K562 (cell line): ENCODE measurements around the gene ATRAID. TPM values are rescaled to one million over a fixed set of nuclear protein-coding genes. Genes with fewer than 3 reads are reported as not detected.

Source experiments
- ATAC-seq: fragments of 200-7000 bp; cut with Tn5 transposase; 3 replicates; pipeline ENCODE4 v1.9.1; 2020; ENCODE audit warnings: moderate library complexity
- BruUV-seq: library from RNA; stranded (reverse); fragments of 400-500 nt; replicated peaks from 2 replicates; lab custom pipeline; 2021; lab: Mats Ljungman, UMichigan
- CTCF ChIA-PET: fragments of 300-600 bp; formaldehyde crosslinking; extraction: SDS; loops from one replicate; lab custom pipeline; 2021; ENCODE audit warnings: low intra/inter-chr PET ratio; lab: Yijun Ruan, JAX
- POLR2A ChIA-PET: fragments of 300-600, 350-650 bp; sonication (Branson Sonifier 250); formaldehyde crosslinking; extraction: SDS; loops from one replicate; lab custom pipeline; 2021; ENCODE audit warnings: antibody characterized with exemption, inconsistent platforms; lab: Yijun Ruan, JAX
- DNase-seq, 4 experiments: peaks; one replicate each; pipeline versions ENCODE4 v3.0.0 to v3.0.0-alpha.2; 2011 to 2018; ENCODE audit warnings: low spot score in 3 of 4, mixed read lengths in 3 of 4; ENCODE audit errors: extremely low read depth in 1 of 4
- FAIRE-seq: peaks from 2 replicates; lab custom pipeline; 2011; peaks lifted over from hg19 to GRCh38; lab: Jason Lieb, UNC
- H2AFZ ChIP-seq: 2 replicates; pipeline ENCODE4 v1.6.0; 2011; ENCODE audit warnings: low read depth, low read length, control low read depth, inconsistent platforms
- H3K27ac ChIP-seq: fragments of 200-600 bp; 3 replicates; pipeline ENCODE4 v1.8.0; 2011; ENCODE audit warnings: low read depth, mild to moderate bottlenecking, control low read depth, inconsistent platforms, low read length, moderate library complexity, mixed read lengths; ENCODE audit errors: extremely low read depth
- H3K27me3 ChIP-seq, 2 experiments: fragments of 300-600 bp in 1 of 2; 2 replicates in 1 of 2; 3 replicates in 1 of 2; pipeline versions ENCODE4 v1.6.0 to v1.8.0; 2011; ENCODE audit warnings: inconsistent platforms in 2 of 2, low read length in 2 of 2, mild to moderate bottlenecking in 1 of 2, mixed read lengths in 1 of 2, moderate library complexity in 1 of 2; ENCODE audit not compliant: control insufficient read depth in 2 of 2, insufficient read depth in 2 of 2
- H3K36me3 ChIP-seq: fragments of 300-600 bp; 3 replicates; pipeline ENCODE4 v1.8.0; 2011; ENCODE audit warnings: mild to moderate bottlenecking, low read length, inconsistent platforms; ENCODE audit not compliant: control insufficient read depth, insufficient read depth
- H3K4me1 ChIP-seq, 2 experiments: fragments of 200-600 bp in 1 of 2; replicated peaks in 1 of 2; 2 replicates in 1 of 2; 3 replicates in 1 of 2; pipeline versions ENCODE4 v1.5.1 to v1.8.0; 2011; ENCODE audit warnings: inconsistent platforms in 2 of 2, low read length in 2 of 2, mild to moderate bottlenecking in 1 of 2, mixed read lengths in 1 of 2, moderate library complexity in 1 of 2; ENCODE audit not compliant: control insufficient read depth in 2 of 2, insufficient read depth in 2 of 2
- H3K4me2 ChIP-seq: 2 replicates; pipeline ENCODE4 v1.6.1; 2011; ENCODE audit warnings: low read length, control low read depth, inconsistent platforms, mixed read lengths; ENCODE audit not compliant: insufficient read depth
- H3K4me3 ChIP-seq: fragments of 200-600 bp; sonication (generic), shearing (Covaris generic); 2 replicates; pipeline ENCODE4 v1.5.1; 2016; ENCODE audit warnings: control low read depth, inconsistent platforms
- H3K79me2 ChIP-seq: fragments of 200-600 bp; 3 replicates; pipeline ENCODE4 v1.8.0; 2011; ENCODE audit warnings: low read length, inconsistent platforms; ENCODE audit not compliant: control insufficient read depth, insufficient read depth
- H3K9ac ChIP-seq, 2 experiments: 2 replicates each; pipeline versions ENCODE4 v1.6.0 to v1.6.1; 2011; ENCODE audit warnings: low read depth in 2 of 2, low read length in 2 of 2, control low read depth in 1 of 2, inconsistent platforms in 1 of 2, mild to moderate bottlenecking in 1 of 2, mixed read lengths in 1 of 2; ENCODE audit not compliant: insufficient read depth in 1 of 2
- H3K9me1 ChIP-seq: one replicate; pipeline ENCODE4 v1.6.0; 2011; ENCODE audit warnings: inconsistent platforms, mild to moderate bottlenecking, low read length, moderate library complexity; ENCODE audit not compliant: control insufficient read depth, insufficient read depth
- H3K9me3 ChIP-seq: replicated peaks from 2 replicates; pipeline ENCODE4 v1.5.1; 2011; ENCODE audit warnings: low read depth, low read length, inconsistent platforms; ENCODE audit not compliant: control insufficient read depth, insufficient read depth
- H4K20me1 ChIP-seq: replicated peaks from 2 replicates; pipeline ENCODE4 v1.6.1; 2011; ENCODE audit warnings: low read length, inconsistent platforms, mixed read lengths; ENCODE audit not compliant: control insufficient read depth, insufficient read depth
- CEBPB ChIP-seq: fragments of 450-650 bp; IDR thresholded peaks from 2 replicates; pipeline ENCODE4 v1.6.1; 2016; ENCODE audit warnings: missing genetic modification characterization, missing compliant biosample characterization
- CSDE1 ChIP-seq, 2 experiments: fragments of 450-650 bp; IDR thresholded peaks; 2 replicates each; pipeline ENCODE4 v1.6.1; 2016; ENCODE audit warnings: mild to moderate bottlenecking in 1 of 2
- DMBX1 ChIP-seq: fragments of 250-450 bp; sonication (Bioruptor Pico); IDR thresholded peaks from 2 replicates; pipeline ENCODE4 v1.8.0; 2022; ENCODE audit warnings: inconsistent platforms, mild to moderate bottlenecking, moderate library complexity, borderline replicate concordance
- E2F3 ChIP-seq: fragments of 250-450 bp; sonication (Bioruptor Pico); IDR thresholded peaks from 2 replicates; pipeline ENCODE4 v1.4.0; 2020; ENCODE audit warnings: mild to moderate bottlenecking
- GABPB1 ChIP-seq: sonication (generic); formaldehyde crosslinking; IDR thresholded peaks from 2 replicates; pipeline ENCODE4 v1.8.0; 2022; ENCODE audit warnings: mild to moderate bottlenecking, missing genetic modification reagents
- MAFK ChIP-seq: IDR thresholded peaks from 2 replicates; pipeline ENCODE4 v1.6.1; 2011; ENCODE audit warnings: low read length, improper control_type of control experiment
- MCM5 ChIP-seq: fragments of 450-650 bp; IDR thresholded peaks from 2 replicates; pipeline ENCODE4 v1.6.1; 2016; ENCODE audit warnings: low read depth
- NFE2L1 ChIP-seq: fragments of 450-650 bp; IDR thresholded peaks from 2 replicates; pipeline ENCODE4 v1.6.1; 2016; ENCODE audit warnings: missing genetic modification characterization, low read depth, mild to moderate bottlenecking, missing compliant biosample characterization, moderate library complexity, borderline replicate concordance
- PTRF ChIP-seq: fragments of 450-650 bp; IDR thresholded peaks from 2 replicates; pipeline ENCODE4 v1.6.1; 2016; ENCODE audit warnings: mild to moderate bottlenecking, missing genetic modification characterization, missing compliant biosample characterization
- SMAD3 ChIP-seq: fragments of 450-650 bp; formaldehyde crosslinking; conservative IDR thresholded peaks from 2 replicates; pipeline ENCODE4 v1.4.0; 2020; ENCODE audit warnings: mild to moderate bottlenecking
- ZNF197 ChIP-seq: fragments of 200-800 bp; sonication (Bioruptor generic); IDR thresholded peaks from 2 replicates; pipeline ENCODE4 v1.6.1; 2016; ENCODE audit warnings: low read depth, missing genetic modification characterization, missing compliant biosample characterization
- WGBS: fragments of 100-300 bp; shearing (Covaris generic); methylation state at CpG from one replicate; pipeline ENCODE4 v1.1.6; 2016; ENCODE audit warnings: low coverage, mixed read lengths; ENCODE audit not compliant: insufficient coverage; ENCODE audit errors: missing lambda C conversion rate; 5-methylcytosine and 5-hydroxymethylcytosine counted together
- in situ Hi-C: fragments of 300-500 bp; cut with MboI; formaldehyde crosslinking; loops from 4 replicates; pipeline ENCODE4 v1.15.0; 2018; ENCODE audit warnings: inconsistent platforms, mixed read lengths
- intact Hi-C: fragments of 100-400 bp; cut with micrococcal nuclease; formaldehyde crosslinking; loops from 2 replicates; pipeline ENCODE4 v1.14.2; 2022
- polyA plus RNA-seq, 8 experiments: library from polyadenylated mRNA; depleted of rRNA in 4 of 8; stranded (reverse) in 5 of 8; unstranded in 3 of 8; fragments of >200 nt; fragmentation: Nextera tagmentation in 2 of 8; fragmentation: Illumina TruSeq in 1 of 8; extraction: Ambion mirVana in 2 of 8; extraction: Trizol in 1 of 8; gene quantifications; 2 replicates each; pipeline versions ENCODE4 v1.2.1 to v1.2.3, GENCODE V29; 2011 to 2014; ENCODE audit warnings: inconsistent platforms in 1 of 8, missing spikeins in 1 of 8
- total RNA-seq, 7 experiments: library from RNA; depleted of rRNA in 6 of 7; stranded (reverse); fragments of >200 nt in 6 of 7; fragmentation: Illumina TruSeq in 2 of 7; extraction: Trizol in 2 of 7; gene quantifications; 2 replicates each; pipeline versions ENCODE4 v1.2.1 to v1.2.3, GENCODE V29; 2011 to 2021; ENCODE audit warnings: low replicate concordance in 1 of 7
- TF ChIP-seq, protein P1 (sequence below): fragments of 250-450 bp; sonication (Bioruptor Pico); IDR thresholded peaks from 2 replicates; pipeline ENCODE4 v1.8.0; 2022; ENCODE audit warnings: moderate library complexity, mild to moderate bottlenecking, inconsistent platforms

The ATRAID gene
- total and polyA plus RNA-seq, 9 of the 15 experiments (the other 6 are each of a cell fraction or from before 2014, with no cell fraction given) = 70.2 to 187 (median 108) TPM

DNA sequence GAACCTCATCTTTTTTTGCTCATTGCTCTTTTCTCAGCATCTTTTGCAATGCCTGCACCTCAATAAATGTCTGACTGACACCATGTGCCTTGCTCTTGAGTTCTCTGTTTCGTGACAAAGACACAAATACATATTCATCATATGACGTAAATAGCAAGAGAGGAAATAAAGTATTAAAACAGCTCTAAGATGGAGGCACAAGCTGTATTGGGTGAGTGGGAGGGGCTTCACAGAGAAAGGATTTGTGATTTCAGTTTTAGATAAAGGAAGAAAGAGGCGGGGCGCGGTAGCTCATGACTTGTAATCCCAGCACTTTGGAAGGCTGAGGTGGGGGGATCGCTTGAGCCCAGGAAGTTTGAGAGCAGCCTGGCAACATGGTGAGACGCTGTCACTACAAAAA, 8.2 kb downstream of the ATRAID start:
- no TSS peak for BruUV-seq
- in situ Hi-C loops = no loop called here
- intact Hi-C loops = no loop called here
- H4K20me1 ChIP-seq = no peaks in the 10 kb centered on the region
- no peak overlapping the region for H3K4me3 ChIP-seq
- no peaks in the 10 kb centered on the region for H3K9me1 ChIP-seq
- peaks cover 19% of the 10 kb centered on the region in 2 experiments; a peak in 4 of 5 replicates for H3K4me1 ChIP-seq
- 89% methylated on average over 5 of the region's 7 CpGs for WGBS
- no peak overlapping the region for H2AFZ ChIP-seq
- H3K36me3 ChIP-seq = peaks cover 86% of the 10 kb centered on the region
- TF ChIP-seq GABPB1 (CRISPR knock-in tag) = no peak
- TF ChIP-seq, all 486 proteins: peak for 0
- Histone ChIP-seq H3K4me2 (no peak overlapping the region), H3K9ac (no peak overlapping the region), H3K9me3 (no peaks in the 10 kb centered on the region), H3K79me2 (peaks cover 40% of the 10 kb centered on the region), H3K27me3 (no peaks in the 10 kb centered on the region), H3K27ac (no peak overlapping the region)
- ATAC-seq (no peak), DNase-seq (no peak), FAIRE-seq (no peak)
- POLR2A ChIA-PET = interaction anchor here (0.8 kb wide), 1 partner anchor 13 kb away, joined by 3 read pairs; no protein-coding TSS in a partner anchor
- CTCF ChIA-PET = no interaction called here

DNA sequence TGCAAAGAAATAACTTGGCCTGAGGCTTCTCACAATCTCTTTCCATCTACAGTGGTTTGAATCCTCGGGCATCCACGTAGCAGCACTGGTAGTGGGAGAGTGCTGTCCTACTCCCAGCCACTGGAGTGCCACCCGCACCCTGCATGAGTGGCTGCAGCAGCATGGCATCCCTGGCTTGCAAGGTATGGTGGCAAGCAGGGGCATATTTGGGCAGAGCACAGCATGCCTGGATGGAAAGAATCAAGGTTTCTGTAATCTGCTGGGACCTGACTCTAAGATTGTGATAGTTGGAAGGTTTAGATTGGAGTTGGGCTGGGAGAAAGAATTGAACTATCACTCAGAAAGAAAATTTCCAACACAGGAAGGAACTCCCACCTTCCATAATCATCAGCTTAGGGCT, 9.3 kb downstream of the ATRAID start:
- Histone ChIP-seq H3K4me1 (peaks cover 19% of the 10 kb centered on the region in 2 experiments; a peak in 4 of 5 replicates), H3K4me3 (no peak overlapping the region), H3K4me2 (no peak overlapping the region), H2AFZ (no peak overlapping the region), H3K27me3 (no peaks in the 10 kb centered on the region), H3K9me1 (peaks cover 3% of the 10 kb centered on the region), H3K79me2 (peaks cover 40% of the 10 kb centered on the region), H3K27ac (no peak overlapping the region), H3K9me3 (no peaks in the 10 kb centered on the region), H3K36me3 (peaks cover 89% of the 10 kb centered on the region), H3K9ac (peak overlapping the region in 1 of 2 experiments; percentile 57; a peak in 1 of 4 replicates), H4K20me1 (no peaks in the 10 kb centered on the region)
- FAIRE-seq (no peak), ATAC-seq (no peak), DNase-seq (no peak)
- ChIA-PET CTCF (no interaction called here), POLR2A (interaction anchor here (0.6 kb wide), 2 partner anchors 124 to 160 kb away, joined by 3 read pairs; no protein-coding TSS in a partner anchor)
- intact Hi-C loops (no loop called here), in situ Hi-C loops (no loop called here)
- 96% methylated on average over 3 of the region's 3 CpGs for WGBS
- TF ChIP-seq SMAD3 (CRISPR knock-in tag) (no peak), CSDE1 (IDR thresholded peaks at IDR 0.05) (no peak), ZNF197 (no peak), NFE2L1 (tag) (no peak), MAFK (no peak), E2F3 (CRISPR knock-in tag) (no peak), DMBX1 (no peak), MCM5 (no peak), PTRF (tag) (no peak), CEBPB (tag) (no peak)
- TF ChIP-seq, protein P1, sequence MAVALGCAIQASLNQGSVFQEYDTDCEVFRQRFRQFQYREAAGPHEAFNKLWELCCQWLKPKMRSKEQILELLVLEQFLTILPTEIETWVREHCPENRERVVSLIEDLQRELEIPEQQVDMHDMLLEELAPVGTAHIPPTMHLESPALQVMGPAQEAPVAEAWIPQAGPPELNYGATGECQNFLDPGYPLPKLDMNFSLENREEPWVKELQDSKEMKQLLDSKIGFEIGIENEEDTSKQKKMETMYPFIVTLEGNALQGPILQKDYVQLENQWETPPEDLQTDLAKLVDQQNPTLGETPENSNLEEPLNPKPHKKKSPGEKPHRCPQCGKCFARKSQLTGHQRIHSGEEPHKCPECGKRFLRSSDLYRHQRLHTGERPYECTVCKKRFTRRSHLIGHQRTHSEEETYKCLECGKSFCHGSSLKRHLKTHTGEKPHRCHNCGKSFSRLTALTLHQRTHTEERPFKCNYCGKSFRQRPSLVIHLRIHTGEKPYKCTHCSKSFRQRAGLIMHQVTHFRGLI (CRISPR knock-in tag) = no peak
- no TSS peak for BruUV-seq
